SIG-M5 treated with dmso at 0.1 percent for 504 hours (cell line): Measurements from ENCODE around the gene NKX6-2.
"Not testable (repeated sequence)": the region's sequence is repeated elsewhere in the genome, so short reads cannot be mapped to it uniquely, and the experiment has no call there.

Experiments used
- DNase-seq: peaks from one replicate; lab custom pipeline; 2025; ENCODE audit not compliant: unreplicated experiment; lab: John Stamatoyannopoulos, UW

Gene NKX6-2

DNA sequence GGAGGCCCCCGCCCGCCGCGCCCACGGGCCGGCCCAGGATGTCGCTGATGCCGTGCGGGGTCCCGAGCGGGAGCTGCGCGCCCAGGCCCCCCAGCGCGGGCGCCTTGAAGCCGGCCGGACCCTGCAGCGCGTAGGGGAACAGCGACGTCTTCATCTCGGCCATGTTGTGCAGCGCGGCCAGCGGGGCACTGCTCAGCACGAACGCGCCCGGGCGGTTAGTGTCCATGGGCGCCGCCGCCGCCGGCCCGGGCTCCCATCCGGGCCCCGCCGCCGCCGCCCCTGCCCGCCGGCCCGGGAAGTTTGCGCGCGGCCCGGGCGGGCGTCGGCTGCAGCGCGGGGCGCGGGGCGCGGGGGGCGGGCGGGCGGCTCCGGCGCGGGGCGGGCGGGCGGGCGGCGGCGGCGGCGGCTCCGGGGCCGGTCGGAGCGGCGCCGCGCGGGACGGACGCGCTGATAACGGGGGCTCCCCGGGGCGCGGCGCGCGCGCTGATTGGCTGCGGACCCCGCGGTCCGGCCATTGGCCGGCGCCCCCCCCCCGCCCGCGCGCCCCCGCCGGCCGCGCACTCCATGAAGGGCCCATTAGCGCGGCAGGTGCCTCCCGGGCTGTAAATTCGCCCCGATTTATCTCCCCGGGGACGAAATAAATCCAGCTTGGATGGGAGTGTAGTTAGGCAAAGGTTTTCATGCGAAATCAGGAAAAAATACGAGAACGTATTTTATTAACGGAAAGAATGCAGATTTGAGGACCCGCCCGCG, at the start of gene NKX6-2:
Gene NKX6-2 (minus strand): TSS at position 425 of the 753 bp plus-strand sequence. CDS start 199 bp downstream, at position 226.
- no peak for DNase-seq

DNA sequence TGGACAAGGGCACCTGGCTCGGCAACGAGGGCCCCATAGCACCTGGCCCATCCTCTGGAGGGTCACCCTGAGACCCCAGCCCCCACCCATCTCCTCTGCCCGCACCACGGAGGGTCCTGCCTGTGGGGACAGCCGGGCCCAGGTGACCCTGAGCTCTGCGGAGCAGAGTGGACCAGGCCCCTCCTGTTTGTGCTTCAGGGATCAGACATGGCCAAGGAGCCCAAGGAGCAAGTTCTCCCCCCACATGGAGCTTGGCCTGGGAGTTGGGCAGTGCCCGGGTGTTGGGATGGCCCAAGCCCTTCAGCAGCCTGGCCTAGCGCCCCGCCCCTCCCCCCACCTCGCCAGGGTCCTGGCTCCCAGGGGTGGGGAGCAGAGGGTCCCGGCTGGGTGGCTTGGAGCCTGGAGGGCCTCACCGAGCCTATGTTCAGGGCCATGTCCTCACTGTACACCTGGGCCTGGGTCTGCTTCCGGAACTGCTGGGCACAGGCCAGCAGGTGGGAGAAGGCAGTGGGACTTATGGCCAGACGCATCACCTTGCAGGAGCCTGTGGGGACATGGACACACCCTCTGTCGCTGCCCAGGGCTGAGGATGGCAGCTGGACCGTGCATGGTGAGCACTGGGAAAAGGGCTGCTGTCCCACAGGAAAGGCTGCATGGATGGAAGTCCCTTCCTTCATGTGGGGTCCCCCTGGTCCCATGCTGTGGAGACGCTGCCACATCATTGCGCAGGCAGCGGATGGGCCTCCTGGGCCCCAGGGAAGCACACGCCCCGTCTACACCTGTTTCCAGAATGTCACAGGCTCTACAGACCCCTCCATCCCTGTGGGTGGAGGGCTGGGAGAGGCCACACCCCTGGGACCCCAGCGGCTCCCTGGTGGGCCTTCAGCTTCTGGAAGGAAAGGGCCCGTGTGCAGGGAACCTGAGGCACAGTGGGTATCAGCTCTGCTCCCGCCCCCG, 49.2 kb upstream of the NKX6-2 start:
- DNase-seq = no peak

DNA sequence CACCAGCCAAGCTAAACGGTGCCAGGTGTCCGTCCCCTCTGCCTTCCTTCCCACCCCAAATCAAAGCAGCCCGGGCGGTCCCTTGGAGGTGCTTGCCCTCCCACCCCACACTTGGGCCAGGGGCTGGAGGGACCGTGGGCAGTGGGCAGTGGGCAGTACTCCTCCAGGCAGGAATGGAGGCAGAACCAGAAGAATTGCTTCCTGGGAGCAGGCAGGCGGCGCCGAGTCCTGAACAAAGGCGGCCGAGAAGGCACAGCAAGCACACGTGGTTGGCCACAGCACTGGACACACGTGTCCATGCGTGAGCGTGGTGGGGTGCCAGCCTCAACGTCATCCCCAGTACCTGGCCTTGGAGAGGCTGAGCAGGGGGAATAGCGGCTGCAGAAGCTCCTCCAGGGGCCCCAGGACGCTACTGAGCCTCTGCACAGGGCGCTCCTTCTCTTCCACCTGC, 48.4 kb upstream of the NKX6-2 start:
- DNase-seq = no peak

DNA sequence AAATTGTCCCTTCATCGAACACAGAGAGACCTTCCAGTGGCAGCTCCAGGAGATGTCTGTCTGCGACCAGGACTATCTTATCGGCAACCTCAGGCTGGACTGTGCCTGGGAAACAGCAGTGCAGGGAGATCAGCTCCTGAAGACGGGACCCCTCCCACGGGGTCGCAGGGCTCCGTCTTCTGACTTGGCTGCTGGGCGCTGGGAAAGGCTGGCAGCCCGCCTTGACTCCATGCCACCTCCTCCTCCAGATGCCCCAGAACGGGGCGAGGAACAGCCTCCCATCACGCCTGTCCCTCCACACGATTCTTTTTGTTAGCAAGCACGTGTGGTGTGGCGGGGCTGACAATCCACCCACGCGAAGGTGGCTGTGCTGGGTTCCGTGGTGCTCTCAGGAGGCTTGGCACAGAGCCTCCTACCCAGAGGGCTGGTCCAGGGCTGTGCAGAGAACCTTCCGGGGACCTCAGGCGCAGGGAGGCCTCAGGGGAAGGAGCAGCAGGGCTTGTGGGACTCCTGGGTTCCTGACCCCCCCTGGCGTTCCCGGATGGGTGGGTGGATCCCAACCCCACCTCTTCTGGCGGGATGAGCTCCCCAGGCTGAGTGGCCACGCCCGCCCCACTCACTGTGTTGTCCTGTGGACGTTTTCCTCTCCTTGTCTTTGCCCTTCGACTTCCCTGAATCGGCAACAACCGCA, 47.6 kb upstream of the NKX6-2 start:
- DNase-seq = no peak

DNA sequence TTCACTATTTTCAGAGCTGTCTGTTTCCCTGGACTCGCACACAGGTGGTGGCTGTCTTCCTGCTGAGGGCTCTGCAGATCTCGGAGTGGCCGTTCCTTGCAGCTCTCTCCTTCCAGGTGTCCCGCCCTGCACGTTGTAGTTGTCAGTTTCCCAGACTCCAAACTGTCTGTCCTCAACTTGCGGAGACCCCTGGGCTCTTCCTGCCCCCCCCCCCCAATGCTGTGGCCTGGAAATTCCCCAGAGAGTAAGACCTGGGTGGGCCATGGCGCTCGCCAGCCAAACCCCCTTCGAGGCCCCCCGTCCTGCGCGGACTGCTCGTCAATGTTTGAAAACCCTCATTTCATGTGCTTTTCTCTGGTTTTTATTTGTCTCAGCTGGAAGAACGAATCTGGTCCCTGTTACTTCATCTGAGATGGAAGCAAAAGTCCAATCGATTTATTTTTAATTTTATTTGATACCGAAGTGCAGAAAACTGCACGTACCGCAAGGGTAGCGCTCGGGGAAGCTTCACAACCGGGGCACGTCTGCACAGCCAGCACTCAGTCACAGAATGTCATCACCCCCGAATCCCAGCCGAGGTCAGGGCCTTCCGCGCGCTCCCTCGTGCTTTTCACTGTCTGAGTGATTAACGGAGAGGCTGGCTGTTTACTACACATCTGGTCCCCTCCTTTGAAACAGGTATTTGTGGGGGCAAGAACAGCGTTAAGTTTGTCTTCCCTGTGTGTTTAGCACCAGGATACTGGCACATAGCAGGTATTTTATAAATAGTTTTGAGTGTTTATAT, 46.4 kb upstream of the NKX6-2 start:
- DNase-seq = no peak

DNA sequence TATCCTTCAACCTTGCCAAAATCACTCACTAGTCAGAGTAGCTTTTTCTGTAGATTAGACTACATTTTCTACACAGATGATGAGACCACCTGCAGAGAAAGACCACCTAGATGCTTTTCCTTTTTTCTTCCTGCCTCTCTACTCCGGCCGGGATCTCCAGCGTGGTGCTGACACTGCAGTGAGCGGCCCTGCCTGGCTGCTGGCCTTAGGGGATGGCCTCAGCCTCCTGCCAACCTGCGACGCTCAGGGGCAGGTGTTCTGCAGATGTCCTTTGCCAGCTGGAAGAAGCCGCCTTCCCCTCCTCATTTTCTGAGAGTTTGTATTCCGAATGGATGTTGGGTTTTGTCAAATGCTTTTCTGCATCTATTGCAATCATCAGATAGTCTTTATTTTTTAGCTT, 43.5 kb upstream of the NKX6-2 start:
- DNase-seq = no peak

DNA sequence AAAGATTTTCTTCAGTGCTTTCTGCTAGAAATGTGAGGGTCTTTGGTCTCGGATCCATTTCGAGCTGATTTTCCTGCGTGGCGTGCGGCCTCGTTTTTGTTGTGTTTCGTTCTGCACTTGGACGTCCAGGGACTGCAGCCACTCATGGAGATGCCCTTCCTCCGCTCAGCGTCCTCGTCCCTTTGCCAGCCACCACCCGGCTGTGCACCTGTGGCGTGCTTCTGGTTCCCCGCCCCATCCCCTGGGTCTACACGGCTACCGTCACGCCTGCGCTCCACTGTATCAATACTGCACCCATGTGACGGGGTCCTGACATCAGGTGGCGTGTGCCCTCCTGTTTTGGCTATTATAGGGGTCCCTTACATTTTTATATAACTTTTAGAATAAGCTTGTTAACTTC, 42.7 kb upstream of the NKX6-2 start:
- DNase-seq = no peak

DNA sequence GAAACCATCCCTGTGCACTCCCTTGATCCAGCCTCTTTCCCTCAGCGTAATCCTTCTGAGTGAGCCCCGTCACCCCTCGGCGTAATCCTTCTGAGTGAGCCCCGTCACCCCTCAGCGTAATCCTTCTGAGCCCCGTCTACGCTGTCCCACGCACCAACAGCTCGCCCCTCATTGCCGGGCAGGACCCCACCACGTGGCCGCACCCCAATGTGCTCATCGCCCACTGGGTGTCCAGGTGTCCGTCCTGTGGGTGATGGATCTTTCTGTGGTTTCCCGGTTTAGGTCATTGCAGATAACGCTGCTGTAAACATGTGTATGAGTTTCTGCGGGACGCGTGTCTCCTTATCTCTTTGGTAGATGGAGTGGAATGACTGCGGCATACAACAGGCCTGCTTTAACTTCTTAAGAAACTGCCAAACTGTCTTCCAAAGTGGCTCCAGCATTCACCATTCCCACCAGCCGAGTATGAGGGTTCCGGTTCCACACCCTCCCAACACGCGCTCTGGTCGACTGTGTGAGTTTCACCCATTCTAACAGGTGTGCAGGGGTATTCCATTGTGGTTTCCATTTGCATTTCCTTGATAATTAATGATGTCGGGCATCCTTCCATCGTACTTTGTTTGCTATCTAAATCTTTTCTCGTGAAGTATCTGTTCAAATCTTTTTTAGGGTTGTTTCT, 42.1 kb upstream of the NKX6-2 start:
- DNase-seq = no peak

DNA sequence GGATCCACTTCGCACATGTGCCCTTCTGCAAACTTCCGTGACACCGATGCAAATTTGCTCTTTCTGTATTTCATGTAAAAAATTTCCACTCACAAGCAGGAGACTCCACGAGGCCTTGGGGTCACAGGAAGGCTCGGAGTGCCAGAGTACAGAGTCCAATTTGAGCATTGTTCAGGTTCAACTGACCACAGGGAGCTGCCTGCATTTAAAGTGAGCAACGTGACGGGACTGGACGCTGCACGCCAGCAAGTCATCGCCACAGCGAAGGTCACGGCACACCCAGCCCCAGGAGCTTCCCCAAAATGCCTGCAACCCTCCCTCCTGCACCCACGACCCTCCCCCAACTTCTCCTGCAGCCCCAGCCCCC, 41.5 kb upstream of the NKX6-2 start:
- no peak for DNase-seq

DNA sequence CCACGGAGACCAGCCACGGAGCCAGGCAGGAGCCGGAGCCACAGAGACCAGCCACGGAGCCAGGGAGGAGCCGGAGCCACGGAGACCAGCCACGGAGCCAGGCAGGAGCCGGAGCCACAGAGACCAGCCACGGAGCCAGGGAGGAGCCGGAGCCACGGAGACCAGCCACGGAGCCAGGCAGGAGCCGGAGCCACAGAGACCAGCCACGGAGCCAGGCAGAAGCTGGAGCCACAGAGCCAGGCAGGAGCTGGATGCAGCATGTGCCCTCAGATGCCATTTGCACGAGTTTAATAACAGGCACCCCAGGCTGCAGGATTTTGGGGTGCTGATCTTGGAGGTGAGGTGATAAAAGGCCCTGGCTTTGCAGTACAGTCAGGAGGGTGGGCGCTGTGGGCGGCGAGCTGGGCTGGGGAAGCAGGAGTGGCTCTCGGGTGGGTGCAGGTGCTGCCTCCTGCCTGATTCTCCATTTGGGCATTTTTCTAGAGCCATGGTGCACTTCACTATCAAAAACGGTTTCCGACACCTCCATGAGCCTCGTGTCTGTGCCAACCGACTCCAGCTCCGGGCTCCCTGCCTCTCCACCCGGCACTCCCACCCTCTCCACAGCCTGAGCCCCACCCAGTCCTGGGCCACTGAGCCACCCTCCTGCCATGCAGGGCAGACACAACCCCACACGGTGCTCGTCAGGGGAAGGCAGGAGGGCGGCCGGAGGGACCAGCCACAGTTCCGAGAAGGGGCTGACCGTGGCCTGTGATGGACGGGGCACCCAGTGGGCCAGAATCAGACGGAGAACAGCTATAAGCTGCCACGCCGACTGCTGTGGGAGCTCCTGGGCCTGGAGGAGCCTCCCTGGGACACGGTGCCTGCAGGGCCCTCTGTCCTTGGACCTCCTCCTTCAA, 40.8 kb upstream of the NKX6-2 start:
- no peak for DNase-seq

DNA sequence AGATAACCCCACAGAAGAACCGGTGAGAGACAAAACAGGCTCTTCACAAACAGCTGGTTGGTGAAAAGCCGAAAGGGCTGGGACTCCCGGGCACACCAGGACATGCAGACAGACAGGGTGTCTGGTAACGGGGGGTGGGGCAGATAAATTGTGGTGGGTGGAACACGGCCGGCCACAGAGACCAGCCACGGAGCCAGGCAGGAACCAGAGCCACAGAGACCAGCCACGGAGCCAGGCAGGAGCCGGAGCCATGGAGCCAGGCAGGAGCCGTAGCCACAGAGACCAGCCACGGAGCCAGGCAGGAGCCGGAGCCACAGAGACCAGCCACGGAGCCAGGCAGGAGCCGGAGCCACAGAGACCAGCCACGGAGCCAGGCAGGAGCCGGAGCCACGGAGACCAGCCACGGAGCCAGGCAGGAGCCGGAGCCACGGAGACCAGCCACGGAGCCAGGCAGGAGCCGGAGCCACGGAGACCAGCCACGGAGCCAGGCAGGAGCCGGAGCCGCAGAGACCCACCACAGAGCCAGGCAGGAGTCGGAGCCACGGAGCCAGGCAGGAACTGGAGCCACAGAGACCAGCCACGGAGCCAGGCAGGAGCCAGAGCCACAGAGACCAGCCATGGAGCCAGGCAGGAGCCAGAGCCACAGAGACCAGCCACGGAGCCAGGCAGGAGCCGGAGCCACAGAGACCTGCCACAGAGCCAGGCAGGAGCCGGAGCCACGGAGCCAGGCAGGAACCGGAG, 40.0 kb upstream of the NKX6-2 start:
- DNase-seq = not testable (repeated sequence)

DNA sequence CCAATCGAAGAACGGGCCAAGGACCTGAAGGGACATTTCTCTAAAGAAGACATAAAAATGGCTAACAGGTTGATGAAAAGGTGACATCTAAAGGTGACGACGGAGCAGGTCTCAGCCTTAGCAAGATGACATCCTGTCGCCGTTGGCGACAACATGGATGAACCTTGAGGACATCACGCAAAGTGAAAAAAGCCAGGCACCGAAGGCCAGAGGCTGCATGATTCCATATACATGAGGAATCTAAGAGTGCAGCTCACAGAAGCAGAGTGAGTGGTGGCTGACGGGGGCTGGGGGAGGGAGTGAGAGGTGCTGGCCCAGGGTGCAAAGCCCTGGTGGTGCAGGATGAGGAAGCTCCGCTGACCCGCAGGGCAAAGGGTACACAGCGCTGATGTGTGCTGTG, 34.1 kb upstream of the NKX6-2 start:
- DNase-seq = no peak

DNA sequence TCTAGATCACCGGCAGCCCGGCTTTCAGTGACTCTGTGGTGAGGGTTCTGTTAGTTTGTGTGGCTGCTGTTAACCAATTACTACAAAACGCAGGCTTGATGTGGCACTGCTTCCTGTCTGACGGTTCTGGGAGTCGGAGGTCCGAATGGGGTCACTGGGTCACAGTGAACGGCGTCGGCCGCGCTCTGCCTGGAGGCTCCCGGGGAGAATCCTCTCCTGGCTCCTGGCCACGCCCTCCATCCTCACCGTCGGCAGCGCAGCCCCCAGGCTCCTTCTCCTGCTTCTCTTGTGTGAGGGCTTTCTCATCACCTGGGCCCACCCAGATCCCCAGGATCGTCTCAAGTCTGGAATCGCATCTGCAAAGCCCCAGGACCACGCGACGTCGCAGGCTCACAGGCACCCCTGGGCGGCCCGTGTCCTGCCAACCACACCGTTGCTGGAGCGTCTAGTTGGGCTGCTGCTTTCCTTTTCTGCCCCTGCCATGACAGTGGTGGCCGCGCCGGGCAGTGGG, 31.8 kb upstream of the NKX6-2 start:
- no peak for DNase-seq

DNA sequence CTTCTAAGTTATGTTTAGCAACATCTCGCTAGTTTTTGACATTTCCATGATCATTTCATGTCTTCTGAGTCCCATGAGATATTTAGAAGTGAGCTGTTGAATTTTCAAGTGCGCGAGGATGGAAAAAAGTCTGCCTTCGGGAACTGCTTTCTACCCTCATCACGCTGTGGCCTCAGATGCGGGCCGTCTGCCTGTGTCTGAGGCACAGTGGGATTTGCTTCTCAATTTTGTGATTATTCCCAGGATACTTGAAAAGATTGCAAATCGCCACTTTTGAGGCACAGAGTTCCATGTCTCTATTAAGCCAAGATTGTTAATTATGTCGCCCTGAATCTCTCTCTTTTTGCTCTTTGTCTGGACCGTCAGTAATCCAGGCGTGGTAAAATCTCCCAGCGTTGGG, 30.8 kb upstream of the NKX6-2 start:
- no peak for DNase-seq

DNA sequence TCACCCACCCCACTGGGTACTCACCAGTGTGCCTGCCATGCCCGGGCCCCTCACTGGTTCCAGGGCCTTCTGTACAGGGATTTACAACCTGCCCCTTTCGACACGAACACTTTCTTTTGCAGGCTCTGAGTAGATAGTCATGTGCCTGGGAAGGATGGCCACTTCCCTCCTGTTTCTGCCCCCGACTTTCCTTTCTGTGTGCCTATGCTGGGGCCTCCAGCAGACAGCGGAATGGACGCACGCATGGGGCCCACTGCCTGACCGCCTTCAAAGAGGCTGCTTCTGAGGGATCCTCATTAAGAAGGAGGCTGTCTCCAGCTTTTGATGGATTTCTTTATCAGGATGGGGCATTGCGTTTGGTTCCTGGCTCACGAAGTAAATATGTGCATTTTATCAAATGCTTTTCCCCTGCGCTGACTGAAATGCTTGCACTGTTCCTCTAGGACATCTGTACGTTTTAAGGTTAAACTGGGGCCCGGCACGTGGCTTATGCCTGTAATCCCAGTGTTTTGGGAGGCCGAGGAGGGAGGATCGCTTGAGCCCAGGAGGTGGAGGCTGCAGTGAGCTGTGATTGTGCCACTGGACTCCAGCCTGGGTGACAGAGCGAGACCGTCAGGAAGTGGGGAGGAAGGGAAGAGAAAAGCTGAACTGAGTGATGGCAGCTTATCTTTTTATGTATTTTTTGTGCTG, 29.4 kb upstream of the NKX6-2 start:
- DNase-seq = no peak

DNA sequence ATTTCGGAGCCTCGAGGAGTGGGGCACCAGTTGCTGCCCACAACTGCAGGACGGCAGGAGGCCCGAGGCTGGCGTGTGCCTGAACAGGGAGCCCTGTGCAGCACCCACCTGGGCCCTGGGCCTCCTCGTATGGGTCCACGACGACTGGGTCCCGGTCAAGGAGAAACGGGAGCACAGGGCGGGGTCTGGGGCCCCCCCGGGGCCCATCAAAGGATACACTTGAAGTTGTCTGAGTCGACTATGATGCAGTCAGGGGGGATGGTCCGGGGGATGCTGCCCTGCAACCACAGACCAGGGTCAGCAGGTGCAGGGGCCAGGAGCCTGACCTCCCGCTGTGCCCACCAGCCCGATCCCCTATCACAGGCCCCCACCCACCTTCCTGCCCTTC, 28.5 kb upstream of the NKX6-2 start:
- DNase-seq = no peak

DNA sequence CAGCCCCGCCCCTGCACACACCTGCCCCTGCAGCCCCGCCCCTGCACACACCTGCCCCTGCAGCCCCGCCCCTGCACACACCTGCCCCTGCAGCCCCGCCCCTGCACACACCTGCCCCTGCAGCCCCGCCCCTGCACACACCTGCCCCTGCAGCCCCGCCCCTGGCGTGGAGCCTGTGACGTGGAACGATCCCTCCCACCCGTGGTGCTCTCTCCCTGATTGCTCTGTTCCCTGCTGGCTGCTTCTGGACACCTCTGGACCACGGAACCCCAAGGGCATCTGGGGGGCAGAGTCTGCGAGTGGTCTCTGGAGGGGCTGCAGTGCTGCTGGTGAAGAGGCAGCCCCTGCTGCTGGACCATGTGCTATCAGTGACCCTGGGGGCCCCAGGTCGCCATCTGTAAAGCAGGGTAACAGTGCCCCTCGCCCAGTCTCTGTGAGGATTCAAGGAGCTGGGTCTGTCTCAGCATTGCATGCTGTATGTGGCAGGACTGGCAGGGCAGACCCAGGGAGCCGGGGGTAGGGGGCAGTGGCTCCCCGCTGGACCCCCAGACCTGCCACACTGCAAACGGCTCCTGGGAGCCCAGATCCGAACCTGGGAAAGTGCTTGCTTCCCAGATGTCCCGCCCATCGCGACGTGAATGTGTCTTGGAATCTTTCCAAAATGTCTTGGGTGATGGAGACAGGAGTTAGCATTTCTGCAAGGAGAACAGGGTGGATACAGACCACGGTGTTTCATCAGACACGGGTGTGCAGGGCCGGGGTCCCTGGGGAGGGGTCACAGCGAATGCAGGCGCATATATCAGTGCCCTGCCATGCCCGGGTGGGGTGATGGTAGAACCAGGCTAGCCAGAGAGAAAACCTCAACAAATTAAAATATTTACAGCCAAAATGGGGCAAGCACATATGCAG, 27.9 kb upstream of the NKX6-2 start:
- no peak for DNase-seq
